K562 (cell line): ENCODE data around the gene SCEL. TPM values are rescaled to one million over a fixed set of nuclear protein-coding genes. Genes with fewer than 3 reads are reported as not detected.

Experiments
- CEBPZ ChIP-seq: fragments of 150-350 bp; IDR thresholded peaks from 2 replicates; pipeline ENCODE4 v1.6.1; 2014; ENCODE audit warnings: low read depth, mild to moderate bottlenecking, low read length, borderline replicate concordance
- GATAD2A ChIP-seq: fragments of 450-650 bp; IDR thresholded peaks from 2 replicates; pipeline ENCODE4 v1.6.1; 2017
- HDAC1 ChIP-seq, 2 experiments: fragments of 450-650 bp; IDR thresholded peaks; 2 replicates each; pipeline ENCODE4 v1.6.1; 2016 to 2017; ENCODE audit warnings: inconsistent platforms in 1 of 2, mild to moderate bottlenecking in 1 of 2, moderate library complexity in 1 of 2
- PTBP1 ChIP-seq: fragments of 200-400 bp; formaldehyde crosslinking; IDR thresholded peaks from 2 replicates; pipeline ENCODE4 v1.6.1; 2017; ENCODE audit warnings: low read depth, low read length
- TSHZ1 ChIP-seq: fragments of 250-450 bp; sonication (Bioruptor Pico); IDR thresholded peaks from 2 replicates; pipeline ENCODE4 v1.4.0; 2020; ENCODE audit warnings: mild to moderate bottlenecking, moderate library complexity
- polyA plus RNA-seq, 8 experiments: library from polyadenylated mRNA; depleted of rRNA in 4 of 8; stranded (reverse) in 5 of 8; unstranded in 3 of 8; fragments of >200 nt; fragmentation: Nextera tagmentation in 2 of 8; fragmentation: Illumina TruSeq in 1 of 8; extraction: Ambion mirVana in 2 of 8; extraction: Trizol in 1 of 8; gene quantifications; 2 replicates each; pipeline versions ENCODE4 v1.2.1 to v1.2.3, GENCODE V29; 2011 to 2014; ENCODE audit warnings: inconsistent platforms in 1 of 8, missing spikeins in 1 of 8
- total RNA-seq, 7 experiments: library from RNA; depleted of rRNA in 6 of 7; stranded (reverse); fragments of >200 nt in 6 of 7; fragmentation: Illumina TruSeq in 2 of 7; extraction: Trizol in 2 of 7; gene quantifications; 2 replicates each; pipeline versions ENCODE4 v1.2.1 to v1.2.3, GENCODE V29; 2011 to 2021; ENCODE audit warnings: low replicate concordance in 1 of 7

SCEL gene
- total and polyA plus RNA-seq, 9 of the 15 experiments (the other 6 are each of a cell fraction or from before 2014, with no cell fraction given) = not detected

- TF ChIP-seq TSHZ1 (CRISPR knock-in tag) (no peak), HDAC1 (IDR thresholded peaks at IDR 0.05) (no peak), PTBP1 (no peak), CEBPZ (no peak), GATAD2A (no peak)
Observed at GRCh38 chr13:77555246-77555645, 19.7 kb downstream of the SCEL start (continued).
